Prostate gland (tissue), 2 donors: Measurements from ENCODE around the gene RBBP8.
"Not testable (repeated sequence)": the region's sequence is repeated elsewhere in the genome, so short reads cannot be mapped to it uniquely, and the experiment has no call there.

Source experiments
- CTCF ChIP-seq, 4 experiments: fragments of 200-600 bp in 2 of 4; fragments of 450-650 bp in 2 of 4; sonication (generic) in 2 of 4; IDR thresholded peaks; 1 replicate in 3 of 4; 2 replicates in 1 of 4; pipeline ENCODE4 v1.5.1; 2016 to 2019; ENCODE audit warnings: antibody characterized with exemption in 4 of 4, mild to moderate bottlenecking in 2 of 4, moderate library complexity in 2 of 4
- POLR2AphosphoS5 ChIP-seq: sonication (generic); formaldehyde crosslinking; IDR thresholded peaks from one replicate; pipeline ENCODE4 v1.6.1; 2017; ENCODE audit warnings: antibody characterized with exemption

- TF ChIP-seq POLR2AphosphoS5; CTCF (IDR thresholded peaks at IDR 0.05): not testable (repeated sequence)
These were observed 29.9 kb upstream of the RBBP8 start for GRCh38 chr18:22903248-22903647.
